SU-DHL-6 (cell line): Measurements from ENCODE around the gene DIPK1A.

Source experiments
- EZH2phosphoT487 ChIP-seq: fragments of 200-600 bp; sonication (generic), shearing (Covaris generic); conservative IDR thresholded peaks from 2 replicates; pipeline ENCODE4 v1.6.1; 2018; ENCODE audit warnings: mild to moderate bottlenecking, antibody characterized with exemption, low read length, moderate library complexity, mixed read lengths
- TF ChIP-seq, protein P1 (sequence below): fragments of 200-600 bp; sonication (generic); IDR thresholded peaks from one replicate; pipeline ENCODE4 v1.5.1; 2017; ENCODE audit warnings: antibody characterized with exemption, mild to moderate bottlenecking, low read length, moderate library complexity; ENCODE audit not compliant: insufficient read depth, poor library complexity, severe bottlenecking

DNA sequence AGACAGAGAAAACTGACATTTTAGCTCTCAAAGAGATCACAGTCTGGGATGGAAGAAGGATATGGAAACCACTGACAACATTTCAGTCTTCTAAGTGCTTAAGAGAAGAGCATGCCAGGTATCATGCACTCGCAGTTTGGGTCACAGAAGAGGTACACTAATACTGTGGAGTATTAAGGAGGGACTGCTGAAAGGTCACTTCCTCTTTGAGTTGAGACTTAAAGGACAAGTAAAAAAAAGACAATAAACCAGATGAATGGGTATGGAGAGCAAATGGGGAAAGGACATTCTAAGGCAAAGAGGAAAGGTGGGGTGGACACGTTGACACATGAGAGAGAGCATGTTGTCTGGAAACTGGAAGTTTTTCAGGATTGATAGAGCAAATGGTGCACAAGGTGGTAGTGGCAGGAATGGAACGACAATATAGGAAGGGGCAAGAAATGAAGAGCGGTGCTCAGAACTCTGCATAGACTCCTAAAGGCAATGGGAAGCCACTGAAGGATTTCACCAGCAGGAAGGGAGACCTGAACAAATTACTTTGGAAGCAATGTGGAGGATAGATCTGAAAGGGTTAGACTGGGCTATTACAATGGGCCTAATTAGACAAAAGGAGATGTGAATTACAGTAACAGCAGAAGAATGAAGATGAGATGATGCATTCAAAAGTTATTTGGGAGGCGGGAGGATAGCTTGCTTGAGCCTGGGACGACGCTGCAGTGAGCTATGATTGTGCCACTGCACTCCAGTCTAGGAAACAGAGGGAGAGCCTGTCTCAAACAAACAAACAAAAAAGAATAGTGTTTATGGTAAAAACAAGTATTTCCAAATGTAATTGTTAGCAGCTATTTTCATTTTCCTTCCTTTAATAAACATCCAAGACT, 11.1 kb downstream of the DIPK1A start:
- TF ChIP-seq, protein P1, sequence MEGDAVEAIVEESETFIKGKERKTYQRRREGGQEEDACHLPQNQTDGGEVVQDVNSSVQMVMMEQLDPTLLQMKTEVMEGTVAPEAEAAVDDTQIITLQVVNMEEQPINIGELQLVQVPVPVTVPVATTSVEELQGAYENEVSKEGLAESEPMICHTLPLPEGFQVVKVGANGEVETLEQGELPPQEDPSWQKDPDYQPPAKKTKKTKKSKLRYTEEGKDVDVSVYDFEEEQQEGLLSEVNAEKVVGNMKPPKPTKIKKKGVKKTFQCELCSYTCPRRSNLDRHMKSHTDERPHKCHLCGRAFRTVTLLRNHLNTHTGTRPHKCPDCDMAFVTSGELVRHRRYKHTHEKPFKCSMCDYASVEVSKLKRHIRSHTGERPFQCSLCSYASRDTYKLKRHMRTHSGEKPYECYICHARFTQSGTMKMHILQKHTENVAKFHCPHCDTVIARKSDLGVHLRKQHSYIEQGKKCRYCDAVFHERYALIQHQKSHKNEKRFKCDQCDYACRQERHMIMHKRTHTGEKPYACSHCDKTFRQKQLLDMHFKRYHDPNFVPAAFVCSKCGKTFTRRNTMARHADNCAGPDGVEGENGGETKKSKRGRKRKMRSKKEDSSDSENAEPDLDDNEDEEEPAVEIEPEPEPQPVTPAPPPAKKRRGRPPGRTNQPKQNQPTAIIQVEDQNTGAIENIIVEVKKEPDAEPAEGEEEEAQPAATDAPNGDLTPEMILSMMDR: no peak
- no peak for TF ChIP-seq EZH2phosphoT487
